Liver (tissue), 9 donors: ENCODE results near the gene BRWD1. TPM values are rescaled to one million over a fixed set of nuclear protein-coding genes. Genes with fewer than 3 reads are reported as not detected.

Experiments
- DNase-seq: peaks from one replicate; pipeline ENCODE4 v3.0.0-alpha.2; 2017; ENCODE audit warnings: low spot score
- H3K27ac ChIP-seq, 2 donors: one replicate each; pipeline ENCODE4 v1.7.0; 2013; ENCODE audit warnings: inconsistent platforms in 2 of 2, low read length in 2 of 2, control low read depth in 1 of 2, low read depth in 1 of 2, mild to moderate bottlenecking in 1 of 2
- H3K27me3 ChIP-seq, 4 donors: one replicate each; pipeline versions ENCODE4 v1.6.1 to v1.7.0; 2013; ENCODE audit warnings: low read length in 3 of 4, inconsistent platforms in 1 of 4, mild to moderate bottlenecking in 1 of 4, moderate library complexity in 1 of 4; ENCODE audit not compliant: control insufficient read depth in 4 of 4, insufficient read depth in 4 of 4
- H3K36me3 ChIP-seq, 4 donors: one replicate each; pipeline versions ENCODE4 v1.6.1 to v1.7.0; 2013; ENCODE audit warnings: low read length in 3 of 4, mild to moderate bottlenecking in 3 of 4, low read depth in 1 of 4, moderate library complexity in 1 of 4; ENCODE audit not compliant: control insufficient read depth in 4 of 4, insufficient read depth in 3 of 4
- H3K4me1 ChIP-seq, 4 donors: one replicate each; pipeline versions ENCODE4 v1.6.1 to v1.7.0; 2013; ENCODE audit warnings: low read length in 3 of 4, mild to moderate bottlenecking in 3 of 4, moderate library complexity in 1 of 4; ENCODE audit not compliant: control insufficient read depth in 4 of 4, insufficient read depth in 4 of 4
- H3K4me3 ChIP-seq, 3 donors: one replicate each; pipeline versions ENCODE4 v1.6.1 to v1.7.0; 2013; ENCODE audit warnings: low read length in 3 of 3, control low read depth in 1 of 3, low read depth in 1 of 3, mild to moderate bottlenecking in 1 of 3
- H3K9ac ChIP-seq, 2 donors: one replicate each; pipeline ENCODE4 v1.7.0; 2013; ENCODE audit warnings: low read length in 2 of 2, mild to moderate bottlenecking in 2 of 2, moderate library complexity in 2 of 2, control low read depth in 1 of 2, low read depth in 1 of 2
- H3K9me3 ChIP-seq, 4 donors: one replicate each; pipeline versions ENCODE4 v1.6.1 to v1.7.0; 2013; ENCODE audit warnings: low read length in 3 of 4; ENCODE audit not compliant: control insufficient read depth in 4 of 4
- FOXA1 ChIP-seq: IDR thresholded peaks from 2 replicates; pipeline ENCODE4 v1.6.1; 2016; ENCODE audit warnings: antibody characterized with exemption
- FOXA2 ChIP-seq: IDR thresholded peaks from 2 replicates; pipeline ENCODE4 v1.6.1; 2016; ENCODE audit warnings: antibody characterized with exemption
- GABPA ChIP-seq, 2 donors: IDR thresholded peaks in 1 of 2; conservative IDR thresholded peaks in 1 of 2; 2 replicates each; pipeline ENCODE4 v1.6.1; 2016; ENCODE audit warnings: antibody characterized with exemption in 2 of 2, mild to moderate bottlenecking in 1 of 2, moderate library complexity in 1 of 2
- HNF4A ChIP-seq, 2 donors: conservative IDR thresholded peaks; 2 replicates each; pipeline ENCODE4 v1.6.1; 2016; ENCODE audit warnings: antibody characterized with exemption in 2 of 2, mild to moderate bottlenecking in 2 of 2
- HNF4G ChIP-seq: IDR thresholded peaks from 2 replicates; pipeline ENCODE4 v1.6.1; 2016; ENCODE audit warnings: antibody characterized with exemption
- JUND ChIP-seq, 2 donors: IDR thresholded peaks; 2 replicates each; pipeline ENCODE4 v1.6.1; 2016; ENCODE audit warnings: antibody characterized with exemption in 2 of 2
- NR2F2 ChIP-seq: IDR thresholded peaks from 2 replicates; pipeline ENCODE4 v1.6.1; 2016; ENCODE audit warnings: antibody characterized with exemption
- RAD21 ChIP-seq, 2 donors: IDR thresholded peaks; 2 replicates each; pipeline ENCODE4 v1.6.1; 2016; ENCODE audit warnings: antibody characterized with exemption in 2 of 2, mild to moderate bottlenecking in 2 of 2
- RXRA ChIP-seq, 2 donors: IDR thresholded peaks; 2 replicates each; pipeline ENCODE4 v1.6.1; 2017 to 2018; ENCODE audit warnings: antibody characterized with exemption in 2 of 2, mild to moderate bottlenecking in 1 of 2
- SP1 ChIP-seq: IDR thresholded peaks from 2 replicates; pipeline ENCODE4 v1.6.1; 2018; ENCODE audit warnings: antibody characterized with exemption, mild to moderate bottlenecking
- TAF1 ChIP-seq: conservative IDR thresholded peaks from 2 replicates; pipeline ENCODE4 v1.6.1; 2016; ENCODE audit warnings: antibody characterized with exemption, mild to moderate bottlenecking
- YY1 ChIP-seq: IDR thresholded peaks from 2 replicates; pipeline ENCODE4 v1.6.1; 2016; ENCODE audit warnings: antibody characterized with exemption, mild to moderate bottlenecking
- WGBS: extraction: QIAGEN DNeasy Blood & Tissue Kit; methylation state at CpG from one replicate; pipeline ENCODE4 v1.1.7; 2013; 5-methylcytosine and 5-hydroxymethylcytosine counted together
- polyA plus RNA-seq, 2 donors: library from polyadenylated mRNA; stranded (reverse) in 1 of 2; unstranded in 1 of 2; fragments of 200-250 nt in 1 of 2; fragments of >200 nt in 1 of 2; fragmentation: Nextera tagmentation in 1 of 2; extraction: Ambion mirVana in 1 of 2; gene quantifications; one replicate each; pipeline versions ENCODE4 v1.2.1 to v1.2.3, GENCODE V29; 2013 to 2015
- total RNA-seq, 2 donors: library from RNA; depleted of rRNA; stranded (reverse); fragments of >200 nt; gene quantifications; one replicate each; pipeline ENCODE4 v1.2.3, GENCODE V29; 2014
- TF ChIP-seq, protein P1 (sequence below): IDR thresholded peaks from 2 replicates; pipeline ENCODE4 v1.6.1; 2016; ENCODE audit warnings: antibody characterized with exemption
- TF ChIP-seq, protein P2 (sequence below): IDR thresholded peaks from 2 replicates; pipeline ENCODE4 v1.6.1; 2016; ENCODE audit warnings: antibody characterized with exemption, mild to moderate bottlenecking
- TF ChIP-seq, protein P3 (sequence below): IDR thresholded peaks from 2 replicates; pipeline ENCODE4 v1.6.1; 2016; ENCODE audit warnings: antibody characterized with exemption
- TF ChIP-seq, protein P4 (sequence below): fragments of 150-350 bp; IDR thresholded peaks from 2 replicates; pipeline ENCODE4 v1.5.1; 2017; ENCODE audit warnings: improper control_type of control experiment, low read depth, low read length; ENCODE audit not compliant: missing input control
- TF ChIP-seq, protein P5 (sequence below): IDR thresholded peaks from 2 replicates; pipeline ENCODE4 v1.6.1; 2016; ENCODE audit warnings: antibody characterized with exemption
- donor health status: healthy.
- donor health status: healthy.
- donor health status: healthy.
- donor health status: healthy.
- donor health status: healthy.

BRWD1 gene
- total and polyA plus RNA-seq, 4 donors = 5.2 to 56.6 (median 20.9) TPM

DNA sequence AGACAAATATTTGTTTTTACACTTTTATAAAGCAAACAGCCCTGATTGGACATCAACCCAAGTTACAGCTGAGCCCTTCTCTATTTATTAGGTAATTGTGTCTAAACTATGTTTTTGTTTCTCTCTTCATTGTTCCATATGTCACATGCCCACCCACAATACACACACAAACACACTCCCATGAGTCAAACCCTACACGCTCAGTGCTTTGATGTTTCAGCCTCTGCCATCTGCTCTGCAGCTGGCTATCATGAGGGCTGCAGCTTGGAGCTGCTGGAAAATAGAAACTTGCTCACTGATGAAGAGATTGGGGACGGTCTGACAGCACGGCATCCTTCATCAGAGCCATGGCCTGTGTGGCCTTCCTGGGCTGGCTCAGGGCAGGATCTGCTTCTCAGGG lies 171.9 kb downstream of the BRWD1 start:
- Histone ChIP-seq H3K4me3 (no peak overlapping the region), H3K4me1 (peaks cover 0 to 4% (median 0%) of the 10 kb centered on the region in 4 donors), H3K27me3 (no peaks in the 10 kb centered on the region), H3K9ac (no peak overlapping the region), H3K36me3 (no peaks in the 10 kb centered on the region), H3K27ac (no peak overlapping the region), H3K9me3 (no peaks in the 10 kb centered on the region)
- DNase-seq = no peak
- WGBS = 91% methylated on average over 3 of the region's 3 CpGs
- no peak for TF ChIP-seq JUND (IDR thresholded peaks at IDR 0.05)
- no peak for TF ChIP-seq FOXA1
- TF ChIP-seq, protein P1, sequence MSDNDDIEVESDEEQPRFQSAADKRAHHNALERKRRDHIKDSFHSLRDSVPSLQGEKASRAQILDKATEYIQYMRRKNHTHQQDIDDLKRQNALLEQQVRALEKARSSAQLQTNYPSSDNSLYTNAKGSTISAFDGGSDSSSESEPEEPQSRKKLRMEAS = no peak
- TF ChIP-seq, protein P2, sequence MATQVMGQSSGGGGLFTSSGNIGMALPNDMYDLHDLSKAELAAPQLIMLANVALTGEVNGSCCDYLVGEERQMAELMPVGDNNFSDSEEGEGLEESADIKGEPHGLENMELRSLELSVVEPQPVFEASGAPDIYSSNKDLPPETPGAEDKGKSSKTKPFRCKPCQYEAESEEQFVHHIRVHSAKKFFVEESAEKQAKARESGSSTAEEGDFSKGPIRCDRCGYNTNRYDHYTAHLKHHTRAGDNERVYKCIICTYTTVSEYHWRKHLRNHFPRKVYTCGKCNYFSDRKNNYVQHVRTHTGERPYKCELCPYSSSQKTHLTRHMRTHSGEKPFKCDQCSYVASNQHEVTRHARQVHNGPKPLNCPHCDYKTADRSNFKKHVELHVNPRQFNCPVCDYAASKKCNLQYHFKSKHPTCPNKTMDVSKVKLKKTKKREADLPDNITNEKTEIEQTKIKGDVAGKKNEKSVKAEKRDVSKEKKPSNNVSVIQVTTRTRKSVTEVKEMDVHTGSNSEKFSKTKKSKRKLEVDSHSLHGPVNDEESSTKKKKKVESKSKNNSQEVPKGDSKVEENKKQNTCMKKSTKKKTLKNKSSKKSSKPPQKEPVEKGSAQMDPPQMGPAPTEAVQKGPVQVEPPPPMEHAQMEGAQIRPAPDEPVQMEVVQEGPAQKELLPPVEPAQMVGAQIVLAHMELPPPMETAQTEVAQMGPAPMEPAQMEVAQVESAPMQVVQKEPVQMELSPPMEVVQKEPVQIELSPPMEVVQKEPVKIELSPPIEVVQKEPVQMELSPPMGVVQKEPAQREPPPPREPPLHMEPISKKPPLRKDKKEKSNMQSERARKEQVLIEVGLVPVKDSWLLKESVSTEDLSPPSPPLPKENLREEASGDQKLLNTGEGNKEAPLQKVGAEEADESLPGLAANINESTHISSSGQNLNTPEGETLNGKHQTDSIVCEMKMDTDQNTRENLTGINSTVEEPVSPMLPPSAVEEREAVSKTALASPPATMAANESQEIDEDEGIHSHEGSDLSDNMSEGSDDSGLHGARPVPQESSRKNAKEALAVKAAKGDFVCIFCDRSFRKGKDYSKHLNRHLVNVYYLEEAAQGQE = no peak
- TF ChIP-seq RXRA (IDR thresholded peaks at IDR 0.05) = no peak
- TF ChIP-seq YY1 = no peak
- no peak for TF ChIP-seq TAF1
- no peak for TF ChIP-seq NR2F2
- TF ChIP-seq HNF4G = no peak
- TF ChIP-seq FOXA2 = no peak
- TF ChIP-seq SP1 = no peak

DNA sequence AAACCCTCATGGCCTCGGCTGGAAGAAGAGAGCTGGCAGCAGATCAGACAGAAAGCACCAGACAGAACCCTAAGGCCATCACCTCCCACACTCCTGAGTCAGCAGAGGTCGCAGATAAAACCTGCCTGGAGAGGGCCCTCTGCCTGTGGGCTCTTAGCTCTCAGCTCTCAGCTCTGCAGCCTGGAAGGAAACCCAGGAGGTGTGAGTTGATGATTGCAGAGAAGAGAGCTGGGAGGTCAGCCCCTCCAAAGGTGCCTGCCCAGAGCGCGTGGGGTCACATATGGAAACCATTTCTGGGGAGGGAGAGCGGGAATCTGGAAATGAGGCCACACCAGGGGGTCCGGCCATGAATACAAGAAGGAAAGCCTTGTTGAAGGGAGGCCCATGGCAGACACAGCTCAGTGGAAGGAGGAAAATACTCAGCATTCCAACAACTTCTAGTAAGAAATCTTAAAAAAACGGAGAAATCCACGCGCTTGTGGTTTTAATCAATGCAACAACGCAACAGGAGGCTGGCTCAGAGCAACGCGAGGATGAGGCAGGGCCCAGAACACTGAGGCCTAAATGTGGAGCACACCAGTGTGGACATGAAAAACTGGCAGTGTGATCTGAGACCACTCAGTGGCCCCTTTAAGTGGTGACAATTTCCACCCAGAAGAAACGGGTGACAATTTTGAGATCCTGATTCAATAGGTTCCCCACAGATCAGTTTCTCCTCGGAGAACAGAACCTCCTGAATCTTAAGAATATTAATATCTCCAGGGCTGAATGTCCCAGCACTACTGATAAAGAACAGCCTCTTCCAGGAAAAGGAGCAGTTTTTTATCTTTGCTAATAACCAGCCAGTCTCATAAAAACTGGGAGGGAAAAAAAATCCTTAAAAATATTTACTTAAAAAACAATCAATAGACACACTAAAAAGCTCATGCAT lies 175.9 kb downstream of the BRWD1 start:
- 70% methylated on average over 14 of the region's 14 CpGs for WGBS
- Histone ChIP-seq H3K27ac (peak overlapping the region; percentile 3 to 4), H3K9ac (no peak overlapping the region)

DNA sequence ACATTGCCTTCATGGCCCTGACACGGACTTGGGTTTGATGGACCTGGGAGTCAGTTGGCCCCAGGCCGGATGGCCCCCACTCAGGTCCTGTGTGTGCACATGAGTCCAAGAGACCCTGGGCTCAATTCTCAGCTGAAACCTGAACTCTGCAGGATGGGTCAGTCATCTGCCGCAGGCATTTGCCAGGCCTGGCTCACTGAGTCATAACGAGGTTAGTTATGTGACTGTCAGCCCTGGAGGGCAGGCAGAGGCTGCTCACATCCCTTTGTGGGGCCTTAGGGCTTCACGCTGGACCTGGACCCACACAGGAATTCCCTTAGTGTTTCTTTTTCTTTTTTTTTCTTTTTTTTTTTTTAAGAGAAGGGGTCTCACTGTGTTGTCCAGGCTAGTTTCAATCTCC lies 176.7 kb downstream of the BRWD1 start:
- Histone ChIP-seq H3K4me3 (no peak overlapping the region), H3K9ac (no peak overlapping the region), H3K27me3 (no peaks in the 10 kb centered on the region), H3K27ac (no peak overlapping the region), H3K4me1 (peaks cover 0 to 4% (median 0%) of the 10 kb centered on the region in 4 donors), H3K9me3 (no peaks in the 10 kb centered on the region), H3K36me3 (no peaks in the 10 kb centered on the region)
- WGBS = 95% methylated on average over 5 of the region's 5 CpGs
- TF ChIP-seq YY1 (no peak), GABPA (IDR thresholded peaks at IDR 0.05 in 1 of 2, conservative IDR thresholded peaks at IDR 0.05 in 1 of 2) (no peak), NR2F2 (no peak), TAF1 (no peak), RAD21 (IDR thresholded peaks at IDR 0.05) (no peak), FOXA2 (no peak), HNF4G (no peak), HNF4A (conservative IDR thresholded peaks at IDR 0.05) (no peak), RXRA (IDR thresholded peaks at IDR 0.05) (no peak), JUND (IDR thresholded peaks at IDR 0.05) (no peak)
- TF ChIP-seq, protein P3, sequence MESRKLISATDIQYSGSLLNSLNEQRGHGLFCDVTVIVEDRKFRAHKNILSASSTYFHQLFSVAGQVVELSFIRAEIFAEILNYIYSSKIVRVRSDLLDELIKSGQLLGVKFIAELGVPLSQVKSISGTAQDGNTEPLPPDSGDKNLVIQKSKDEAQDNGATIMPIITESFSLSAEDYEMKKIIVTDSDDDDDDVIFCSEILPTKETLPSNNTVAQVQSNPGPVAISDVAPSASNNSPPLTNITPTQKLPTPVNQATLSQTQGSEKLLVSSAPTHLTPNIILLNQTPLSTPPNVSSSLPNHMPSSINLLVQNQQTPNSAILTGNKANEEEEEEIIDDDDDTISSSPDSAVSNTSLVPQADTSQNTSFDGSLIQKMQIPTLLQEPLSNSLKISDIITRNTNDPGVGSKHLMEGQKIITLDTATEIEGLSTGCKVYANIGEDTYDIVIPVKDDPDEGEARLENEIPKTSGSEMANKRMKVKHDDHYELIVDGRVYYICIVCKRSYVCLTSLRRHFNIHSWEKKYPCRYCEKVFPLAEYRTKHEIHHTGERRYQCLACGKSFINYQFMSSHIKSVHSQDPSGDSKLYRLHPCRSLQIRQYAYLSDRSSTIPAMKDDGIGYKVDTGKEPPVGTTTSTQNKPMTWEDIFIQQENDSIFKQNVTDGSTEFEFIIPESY = no peak
- TF ChIP-seq, protein P4, sequence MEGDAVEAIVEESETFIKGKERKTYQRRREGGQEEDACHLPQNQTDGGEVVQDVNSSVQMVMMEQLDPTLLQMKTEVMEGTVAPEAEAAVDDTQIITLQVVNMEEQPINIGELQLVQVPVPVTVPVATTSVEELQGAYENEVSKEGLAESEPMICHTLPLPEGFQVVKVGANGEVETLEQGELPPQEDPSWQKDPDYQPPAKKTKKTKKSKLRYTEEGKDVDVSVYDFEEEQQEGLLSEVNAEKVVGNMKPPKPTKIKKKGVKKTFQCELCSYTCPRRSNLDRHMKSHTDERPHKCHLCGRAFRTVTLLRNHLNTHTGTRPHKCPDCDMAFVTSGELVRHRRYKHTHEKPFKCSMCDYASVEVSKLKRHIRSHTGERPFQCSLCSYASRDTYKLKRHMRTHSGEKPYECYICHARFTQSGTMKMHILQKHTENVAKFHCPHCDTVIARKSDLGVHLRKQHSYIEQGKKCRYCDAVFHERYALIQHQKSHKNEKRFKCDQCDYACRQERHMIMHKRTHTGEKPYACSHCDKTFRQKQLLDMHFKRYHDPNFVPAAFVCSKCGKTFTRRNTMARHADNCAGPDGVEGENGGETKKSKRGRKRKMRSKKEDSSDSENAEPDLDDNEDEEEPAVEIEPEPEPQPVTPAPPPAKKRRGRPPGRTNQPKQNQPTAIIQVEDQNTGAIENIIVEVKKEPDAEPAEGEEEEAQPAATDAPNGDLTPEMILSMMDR = no peak
- TF ChIP-seq, protein P5, sequence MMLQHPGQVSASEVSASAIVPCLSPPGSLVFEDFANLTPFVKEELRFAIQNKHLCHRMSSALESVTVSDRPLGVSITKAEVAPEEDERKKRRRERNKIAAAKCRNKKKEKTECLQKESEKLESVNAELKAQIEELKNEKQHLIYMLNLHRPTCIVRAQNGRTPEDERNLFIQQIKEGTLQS = no peak
- no peak for DNase-seq

More for the DNA sequence above, 175.9 kb downstream of the BRWD1 start:
- TF ChIP-seq RAD21 (IDR thresholded peaks at IDR 0.05) (peak; percentile 14 to 45), RXRA (IDR thresholded peaks at IDR 0.05) (peak; percentile 17 to 29), HNF4G (no peak), HNF4A (conservative IDR thresholded peaks at IDR 0.05) (no peak)
- no peaks in the 10 kb centered on the region for H3K9me3 ChIP-seq
- H3K4me1 ChIP-seq = peaks cover 0 to 4% (median 0%) of the 10 kb centered on the region in 4 donors
- no peaks in the 10 kb centered on the region for H3K27me3 ChIP-seq
- H3K36me3 ChIP-seq = no peaks in the 10 kb centered on the region
- H3K4me3 ChIP-seq = no peak overlapping the region
- DNase-seq = no peak
